VCaP (cell line): ENCODE measurements around the gene CDKN1A.

Experiments
- H3K27ac ChIP-seq: fragments of 450-650 bp; 2 replicates; pipeline ENCODE4 v1.5.1; 2017
- CTCF ChIP-seq: fragments of 450-650 bp; conservative IDR thresholded peaks from 2 replicates; pipeline ENCODE4 v1.5.1; 2017; ENCODE audit warnings: mild to moderate bottlenecking, moderate library complexity

The CDKN1A gene

GRCh38 chr6:36688063-36688738 lies 9.7 kb downstream of the CDKN1A start:
- no peak overlapping the region for H3K27ac ChIP-seq
- no peak for TF ChIP-seq CTCF

- no peak overlapping the region for H3K27ac ChIP-seq
- no peak for TF ChIP-seq CTCF
These were observed 10.2 kb downstream of the CDKN1A start for GRCh38 chr6:36688739-36689075.

GRCh38 chr6:36691011-36691410 lies 12.5 kb downstream of the CDKN1A start:
- H3K27ac ChIP-seq: no peak overlapping the region
- no peak for TF ChIP-seq CTCF

- TF ChIP-seq CTCF: no peak
- H3K27ac ChIP-seq: no peak overlapping the region
These were observed 13.1 kb downstream of the CDKN1A start for GRCh38 chr6:36691612-36692011.

- no peak for TF ChIP-seq CTCF
- peak overlapping the region; percentile 23; the same call in 1 of the 2 replicates for H3K27ac ChIP-seq
These were observed 13.7 kb downstream of the CDKN1A start for GRCh38 chr6:36692220-36692619.

- TF ChIP-seq CTCF: no peak
- H3K27ac ChIP-seq: peak overlapping the region; percentile 23
These were observed 14.6 kb downstream of the CDKN1A start for GRCh38 chr6:36692861-36693702.

GRCh38 chr6:36694616-36695015 lies 16.1 kb downstream of the CDKN1A start:
- no peak for TF ChIP-seq CTCF
- H3K27ac ChIP-seq: no peak overlapping the region
